Measurements from ENCODE around the gene LRRFIP1. TPM values are rescaled to one million over a fixed set of nuclear protein-coding genes. Genes with fewer than 3 reads are reported as not detected.

The LRRFIP1 gene
- total and polyA plus RNA-seq, 9 of the 15 experiments (the other 6 are each of a cell fraction or from before 2014, with no cell fraction given) = 13.1 to 45.2 (median 31.3) TPM

GRCh38 chr2:237627441-237628246 is at the start of gene LRRFIP1 (continued):
- TF ChIP-seq CHD7 (IDR thresholded peaks at IDR 0.05; ENCODE audit: low read depth, low read length) (no peak), NR2C2 (CRISPR knock-in tag; IDR thresholded peaks at IDR 0.05) (no peak), NR2C2 (tag; IDR thresholded peaks at IDR 0.05) (no peak), ZNF57 (CRISPR knock-in tag; IDR thresholded peaks at IDR 0.05) (no peak), ZBTB7A (IDR thresholded peaks at IDR 0.05; ENCODE audit: borderline replicate concordance, control insufficient read depth, low read depth, low read length) (no peak), ATF6 (CRISPR knock-in tag; IDR thresholded peaks at IDR 0.05) (no peak), POLR3A (IDR thresholded peaks at IDR 0.05; ENCODE audit: borderline replicate concordance, extremely low read depth, insufficient read depth, insufficient read length) (no peak), TAF15 (IDR thresholded peaks at IDR 0.05; ENCODE audit: low read depth, low read length) (no peak), TEAD2 (tag; IDR thresholded peaks at IDR 0.05) (no peak), ADNP (tag; IDR thresholded peaks at IDR 0.05) (no peak), SMARCA5 (IDR thresholded peaks at IDR 0.05) (no peak), ETV6 (IDR thresholded peaks at IDR 0.05; ENCODE audit: borderline replicate concordance in 1 of 2, low read depth in 2 of 2, low read length in 1 of 2) (no peak), ETV6 (CRISPR knock-in tag; IDR thresholded peaks at IDR 0.05; ENCODE audit: borderline replicate concordance) (no peak)

All from K562 (cell line).